HG02884 (cell line): ENCODE measurements around the gene DNPEP.
"Not testable (repeated sequence)": the region's sequence is repeated elsewhere in the genome, so short reads cannot be mapped to it uniquely, and the experiment has no call there.

ENCODE experiments used
- ATAC-seq: cut with Tn5 transposase; IDR thresholded peaks from one replicate; pipeline ENCODE4 v1.9.1; 2021; ENCODE audit warnings: mild to moderate bottlenecking, moderate library complexity; ENCODE audit not compliant: unreplicated experiment

Gene DNPEP

DNA sequence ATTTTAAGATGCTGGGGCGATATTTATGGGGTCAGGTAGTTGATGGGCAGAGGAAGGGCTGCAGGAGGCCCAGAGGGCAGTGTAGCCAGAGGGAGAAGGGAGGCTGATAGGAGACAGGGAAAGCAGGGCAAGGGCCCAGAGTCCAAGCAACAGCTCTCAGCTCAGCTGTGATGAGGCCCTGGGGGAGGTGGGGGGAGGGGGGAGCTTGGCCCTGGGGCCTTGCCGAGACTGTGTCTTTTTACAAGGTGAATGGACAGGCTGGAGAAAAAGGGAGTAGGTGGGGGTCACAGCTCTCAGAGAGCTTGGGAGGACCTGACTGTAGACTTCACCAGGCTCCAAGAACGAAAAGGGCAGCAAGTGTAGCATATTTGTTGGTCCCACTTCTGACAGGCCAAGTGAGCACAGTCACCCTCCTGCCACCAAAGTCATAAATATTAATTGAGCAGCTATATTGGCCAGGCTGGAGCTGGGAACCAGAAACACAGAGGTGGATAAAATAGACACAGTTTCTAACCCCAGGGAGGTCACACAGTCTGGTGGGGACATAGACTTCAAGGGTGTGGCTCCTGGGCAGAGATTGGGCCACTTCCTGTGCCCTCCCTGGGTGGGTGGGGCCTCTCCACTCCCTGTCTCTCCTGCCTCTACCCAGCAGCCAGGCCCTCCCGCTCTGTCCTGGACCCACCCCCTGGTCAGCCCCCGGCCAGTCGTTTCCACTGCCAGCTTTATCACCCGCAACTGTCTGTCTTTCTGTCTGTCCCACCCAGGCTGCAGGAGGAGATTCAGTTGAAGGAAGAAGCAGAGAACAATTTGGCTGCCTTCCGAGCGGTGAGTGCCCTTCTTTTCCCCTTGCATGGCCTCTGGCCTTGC is 31.9 kb upstream of the DNPEP start:
- ATAC-seq, result no peak

DNA sequence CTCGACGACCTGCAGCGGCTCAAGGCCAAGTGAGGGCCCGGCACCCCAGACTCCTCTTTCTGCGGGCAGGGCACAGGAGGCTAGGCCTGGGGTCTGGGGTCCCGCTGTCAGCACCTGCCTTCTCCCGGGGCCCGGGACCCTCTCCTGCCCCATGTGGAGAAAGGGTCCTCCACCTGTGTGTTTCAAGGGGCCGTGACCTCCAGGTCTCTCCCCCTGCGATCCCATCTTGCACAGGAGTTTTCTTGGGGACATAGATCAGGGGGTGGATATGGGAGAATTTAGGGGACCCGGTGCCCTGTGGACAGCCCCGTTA is 31.3 kb upstream of the DNPEP start:
- no peak for ATAC-seq

DNA sequence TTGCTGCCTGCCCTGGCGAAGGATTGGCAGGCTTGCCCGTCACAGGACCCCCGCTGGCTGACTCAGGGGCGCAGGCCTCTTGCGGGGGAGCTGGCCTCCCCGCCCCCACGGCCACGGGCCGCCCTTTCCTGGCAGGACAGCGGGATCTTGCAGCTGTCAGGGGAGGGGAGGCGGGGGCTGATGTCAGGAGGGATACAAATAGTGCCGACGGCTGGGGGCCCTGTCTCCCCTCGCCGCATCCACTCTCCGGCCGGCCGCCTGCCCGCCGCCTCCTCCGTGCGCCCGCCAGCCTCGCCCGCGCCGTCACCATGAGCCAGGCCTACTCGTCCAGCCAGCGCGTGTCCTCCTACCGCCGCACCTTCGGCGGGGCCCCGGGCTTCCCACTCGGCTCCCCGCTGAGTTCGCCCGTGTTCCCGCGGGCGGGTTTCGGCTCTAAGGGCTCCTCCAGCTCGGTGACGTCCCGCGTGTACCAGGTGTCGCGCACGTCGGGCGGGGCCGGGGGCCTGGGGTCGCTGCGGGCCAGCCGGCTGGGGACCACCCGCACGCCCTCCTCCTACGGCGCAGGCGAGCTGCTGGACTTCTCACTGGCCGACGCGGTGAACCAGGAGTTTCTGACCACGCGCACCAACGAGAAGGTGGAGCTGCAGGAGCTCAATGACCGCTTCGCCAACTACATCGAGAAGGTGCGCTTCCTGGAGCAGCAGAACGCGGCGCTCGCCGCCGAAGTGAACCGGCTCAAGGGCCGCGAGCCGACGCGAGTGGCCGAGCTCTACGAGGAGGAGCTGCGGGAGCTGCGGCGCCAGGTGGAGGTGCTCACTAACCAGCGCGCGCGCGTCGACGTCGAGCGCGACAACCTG is 30.7 kb upstream of the DNPEP start, which contains the start of gene DES:
DES (plus strand) TSS at position 223 of the 857 bp plus-strand sequence; CDS start at position 309, 86 bp downstream.
- no peak for ATAC-seq

GRCh38 chr2:219417374-219417773 is 29.7 kb upstream of the DNPEP start:
- ATAC-seq, result no peak

DNA sequence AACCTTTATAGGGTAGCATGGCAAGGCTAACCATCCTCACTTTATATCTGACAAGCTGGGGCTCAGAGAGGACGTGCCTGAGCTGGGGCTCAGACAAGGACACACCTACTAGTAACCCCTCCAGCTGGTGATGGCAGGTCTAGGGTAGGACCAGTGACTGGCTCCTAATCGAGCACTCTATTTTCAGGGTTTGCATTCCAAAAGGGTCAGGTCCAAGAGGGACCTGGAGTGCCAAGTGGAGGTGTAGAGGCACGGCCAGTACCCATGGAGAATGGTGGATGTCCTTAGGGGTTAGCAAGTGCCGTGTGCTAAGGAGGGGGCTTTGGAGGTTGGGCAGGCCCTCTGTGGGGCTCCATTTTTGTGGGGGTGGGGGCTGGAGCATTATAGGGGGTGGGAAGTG is 29.2 kb upstream of the DNPEP start:
- ATAC-seq, result no peak

DNA sequence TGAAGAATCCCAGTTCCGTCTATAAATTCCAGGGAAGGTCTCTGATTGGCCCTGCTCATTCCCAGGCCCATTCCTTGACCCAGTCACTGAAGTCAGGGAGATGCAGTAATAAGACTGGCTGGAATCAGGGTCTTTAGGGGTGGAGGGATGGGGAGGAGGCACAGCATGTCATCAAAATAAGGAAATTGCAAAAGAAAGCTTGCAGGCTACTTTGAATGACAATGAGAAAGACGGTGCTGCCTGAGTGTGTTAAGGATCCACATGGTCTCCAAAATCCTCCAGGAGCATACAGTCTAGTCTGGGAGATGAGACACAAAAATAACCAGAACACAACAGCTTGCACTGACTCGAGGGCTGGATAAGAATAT is 28.5 kb upstream of the DNPEP start:
- no peak for ATAC-seq

DNA sequence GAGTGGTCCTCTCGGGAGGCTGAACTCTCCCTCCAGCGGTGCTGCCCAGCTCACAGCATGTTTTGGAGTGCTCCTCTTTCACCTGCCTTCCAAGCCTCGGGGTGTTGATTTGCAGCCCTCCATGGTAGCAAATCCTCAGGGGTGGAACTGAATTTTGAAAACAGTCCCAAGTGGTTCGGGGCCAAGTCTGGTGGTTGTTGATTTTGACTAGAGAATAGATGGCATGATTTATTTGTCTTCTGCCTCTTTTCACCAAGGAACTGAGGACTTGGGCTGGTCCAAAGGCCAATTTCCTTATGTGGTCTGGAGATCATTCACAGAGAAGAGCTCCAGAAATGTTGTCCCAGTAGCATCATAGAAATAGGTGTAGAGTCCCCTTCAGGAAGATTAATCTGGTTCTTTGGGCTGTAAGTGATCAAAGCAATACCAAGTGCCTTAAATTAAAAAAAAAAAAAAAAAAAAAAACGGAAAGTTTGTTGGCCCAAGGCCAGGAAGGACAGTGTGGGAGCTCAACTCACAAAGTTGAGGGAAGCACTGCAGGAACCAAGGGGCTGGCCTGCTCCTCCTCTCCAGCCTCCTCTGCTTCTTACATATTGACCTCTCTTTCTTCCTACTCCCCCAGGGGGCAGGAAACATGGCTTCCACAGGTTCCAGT is 28.0 kb upstream of the DNPEP start:
- ATAC-seq, result no peak

DNA sequence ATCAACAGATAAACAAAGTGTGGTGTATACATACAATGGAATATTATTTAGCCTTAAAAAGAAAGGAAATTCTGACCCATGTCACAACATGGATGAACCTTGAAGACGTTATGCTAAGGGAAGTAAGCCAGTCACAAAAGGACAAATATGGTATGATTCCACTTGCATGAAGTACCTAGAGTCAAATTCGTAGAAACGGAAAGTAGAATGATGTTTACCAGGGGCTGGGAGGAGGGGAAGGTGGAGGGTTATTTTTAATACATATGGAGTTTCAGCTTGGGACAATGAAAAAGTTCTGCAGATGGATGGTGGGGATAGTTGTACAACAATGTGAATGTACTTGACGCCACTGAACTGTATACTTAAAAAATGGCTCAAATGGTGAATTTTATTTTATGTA is 27.1 kb upstream of the DNPEP start:
- no peak for ATAC-seq

DNA sequence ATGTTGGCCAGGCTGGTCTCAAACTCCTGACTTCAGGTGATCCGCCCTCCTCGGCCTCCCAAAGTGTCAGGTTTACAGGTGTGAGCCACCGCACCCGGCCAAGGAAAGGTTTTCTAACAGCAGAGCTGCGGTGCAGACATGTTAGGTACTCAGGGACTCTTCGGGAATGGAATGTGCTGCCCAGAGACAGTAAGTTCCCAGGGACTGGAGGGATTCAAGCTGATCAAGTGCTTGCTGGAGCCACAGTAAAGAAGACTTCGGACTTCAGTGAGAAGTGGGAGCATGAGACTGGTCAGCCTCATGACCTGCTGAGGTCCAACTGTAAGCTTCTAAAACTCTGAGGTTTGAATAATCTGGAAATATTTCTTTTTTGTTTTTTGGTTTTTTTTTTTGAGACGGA is 22.7 kb upstream of the DNPEP start:
- ATAC-seq, result no peak

GRCh38 chr2:219409619-219410018 is 21.9 kb upstream of the DNPEP start:
- no peak for ATAC-seq

DNA sequence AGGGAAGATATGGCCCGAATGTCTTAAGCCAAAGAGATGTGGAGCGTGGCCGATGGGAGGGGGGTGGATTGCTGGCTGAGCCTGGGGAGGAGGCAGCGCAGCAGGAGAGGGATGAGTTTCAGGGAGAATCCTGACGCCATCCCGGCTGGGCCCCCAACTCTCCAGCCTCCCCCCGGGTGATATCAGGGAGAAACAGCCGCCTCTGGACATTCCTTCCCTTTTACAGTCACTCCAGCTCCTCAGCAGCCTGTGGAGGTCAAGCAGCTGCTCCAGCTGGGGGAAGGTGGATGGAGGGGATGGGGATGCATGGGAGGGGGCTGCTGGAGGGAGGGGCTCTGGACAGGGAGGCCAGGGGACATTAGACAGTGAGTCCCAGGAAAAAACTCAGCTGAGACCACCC is 20.9 kb upstream of the DNPEP start:
- no peak for ATAC-seq

GRCh38 chr2:219408204-219408603 is 20.5 kb upstream of the DNPEP start:
- no peak for ATAC-seq

- not testable (repeated sequence) for ATAC-seq
Measured at GRCh38 chr2:219407343-219407742, 19.6 kb upstream of the DNPEP start.

- no peak for ATAC-seq
Measured at GRCh38 chr2:219406861-219407230, 19.1 kb upstream of the DNPEP start.

DNA sequence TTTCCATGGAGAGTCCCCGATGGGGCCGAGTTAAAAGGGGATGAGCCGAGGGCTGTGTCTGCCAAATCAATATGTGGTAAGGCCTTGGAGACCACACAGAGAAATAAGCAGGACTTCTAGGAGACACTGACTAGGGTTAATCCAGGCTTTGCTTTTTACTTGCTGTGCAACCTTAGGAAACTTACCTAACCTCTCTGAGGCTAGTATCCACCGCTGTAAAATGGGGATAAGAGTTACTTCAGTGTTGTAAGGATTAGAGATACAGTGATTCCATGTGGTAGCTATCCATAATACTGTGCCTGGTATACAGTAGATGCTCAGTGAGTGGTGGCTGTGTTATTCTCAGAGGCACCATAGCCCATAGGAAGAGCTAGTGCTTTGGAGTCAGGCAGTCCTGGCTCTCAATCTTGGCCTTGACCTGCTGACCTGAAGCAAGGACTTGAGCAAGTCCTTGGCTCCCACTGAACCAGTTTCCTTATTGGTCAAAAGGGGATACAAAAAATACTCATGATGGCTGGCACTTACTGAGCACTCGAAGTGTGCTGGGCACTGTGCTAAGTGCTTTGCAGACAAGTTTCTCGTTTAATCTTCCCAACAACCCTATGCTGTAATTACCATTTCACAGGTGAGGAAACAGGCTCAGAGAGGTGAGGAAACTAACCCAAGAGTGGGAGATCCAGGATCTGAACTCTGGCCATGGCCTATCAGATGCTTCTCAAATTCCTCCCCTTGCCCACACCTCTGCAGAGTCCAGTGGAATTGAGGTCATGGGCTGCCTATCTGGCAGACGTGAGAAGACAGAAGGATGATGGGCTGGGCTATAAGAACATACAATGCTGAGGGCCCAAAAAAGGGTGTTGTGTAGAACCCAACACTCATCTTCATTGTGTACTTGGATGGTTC is 18.5 kb upstream of the DNPEP start:
- no peak for ATAC-seq

GRCh38 chr2:219405451-219405850 is 17.7 kb upstream of the DNPEP start:
- ATAC-seq, result no peak

GRCh38 chr2:219404954-219405353 is 17.2 kb upstream of the DNPEP start:
- no peak for ATAC-seq

DNA sequence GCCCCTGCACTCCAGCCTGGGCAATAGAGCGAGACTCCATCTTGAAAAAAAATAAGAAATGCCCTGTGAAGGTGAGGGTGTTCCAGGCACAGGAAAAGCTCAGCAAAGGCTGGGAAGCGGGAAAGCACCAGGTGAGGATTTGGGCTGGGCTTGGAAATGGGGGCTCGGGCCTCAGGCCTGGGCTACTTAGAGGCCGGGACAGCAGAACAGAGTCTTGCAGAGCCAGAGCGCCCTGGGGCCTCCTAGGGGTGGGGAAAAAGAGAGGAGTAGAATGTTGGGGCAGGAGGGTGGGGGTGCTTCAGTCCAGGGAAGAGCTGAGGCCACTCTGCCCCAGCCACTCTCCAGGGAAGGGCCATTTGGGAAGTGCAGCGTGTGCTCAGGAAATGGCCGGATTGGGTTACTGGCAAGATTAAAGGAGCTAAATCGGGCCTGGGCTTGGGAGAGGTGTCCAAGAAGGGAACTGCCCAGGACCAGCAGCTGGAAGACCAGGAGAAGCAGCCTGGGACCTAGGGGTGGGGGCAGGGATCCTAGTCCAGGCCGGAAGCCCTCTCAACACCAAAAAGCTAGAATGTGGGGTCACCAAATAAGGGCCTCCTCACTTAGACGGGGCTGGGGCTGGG is 16.7 kb upstream of the DNPEP start:
- ATAC-seq, result no peak

DNA sequence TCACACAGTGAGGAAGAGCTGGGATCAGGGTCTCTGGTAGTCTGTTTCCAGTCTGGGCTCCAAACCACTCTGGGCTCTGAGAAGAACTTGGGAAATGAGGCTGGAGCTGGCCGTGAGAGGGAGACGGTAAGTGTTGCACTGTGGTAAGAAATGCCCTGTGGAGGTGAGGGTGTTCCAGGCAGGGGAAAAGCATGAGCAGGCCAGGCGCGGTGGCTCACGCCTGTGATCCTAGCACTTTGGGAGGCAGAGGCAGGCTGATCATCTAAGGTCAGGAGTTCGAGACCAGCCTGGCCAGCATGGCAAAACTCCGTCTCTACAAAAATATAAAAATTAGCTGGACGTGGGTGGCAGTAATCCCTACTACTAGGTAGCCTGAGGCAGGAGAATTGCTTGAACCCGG is 16.1 kb upstream of the DNPEP start:
- no peak for ATAC-seq
